Lower leg skin (tissue), 3 donors: Measurements from ENCODE around the gene LRP10.

Experiments
- POLR2A ChIP-seq, 2 donors: fragments of 450-650 bp; IDR thresholded peaks; one replicate each; pipeline ENCODE4 v1.6.1; 2016 to 2017; ENCODE audit warnings: antibody characterized with exemption in 2 of 2, mild to moderate bottlenecking in 1 of 2, moderate library complexity in 1 of 2
- TF ChIP-seq, protein P1 (sequence below), 3 donors: fragments of 450-650 bp; IDR thresholded peaks; one replicate each; pipeline ENCODE4 v1.5.1; 2016; ENCODE audit warnings: antibody characterized with exemption in 3 of 3, mild to moderate bottlenecking in 3 of 3, moderate library complexity in 2 of 3

- TF ChIP-seq, protein P1, sequence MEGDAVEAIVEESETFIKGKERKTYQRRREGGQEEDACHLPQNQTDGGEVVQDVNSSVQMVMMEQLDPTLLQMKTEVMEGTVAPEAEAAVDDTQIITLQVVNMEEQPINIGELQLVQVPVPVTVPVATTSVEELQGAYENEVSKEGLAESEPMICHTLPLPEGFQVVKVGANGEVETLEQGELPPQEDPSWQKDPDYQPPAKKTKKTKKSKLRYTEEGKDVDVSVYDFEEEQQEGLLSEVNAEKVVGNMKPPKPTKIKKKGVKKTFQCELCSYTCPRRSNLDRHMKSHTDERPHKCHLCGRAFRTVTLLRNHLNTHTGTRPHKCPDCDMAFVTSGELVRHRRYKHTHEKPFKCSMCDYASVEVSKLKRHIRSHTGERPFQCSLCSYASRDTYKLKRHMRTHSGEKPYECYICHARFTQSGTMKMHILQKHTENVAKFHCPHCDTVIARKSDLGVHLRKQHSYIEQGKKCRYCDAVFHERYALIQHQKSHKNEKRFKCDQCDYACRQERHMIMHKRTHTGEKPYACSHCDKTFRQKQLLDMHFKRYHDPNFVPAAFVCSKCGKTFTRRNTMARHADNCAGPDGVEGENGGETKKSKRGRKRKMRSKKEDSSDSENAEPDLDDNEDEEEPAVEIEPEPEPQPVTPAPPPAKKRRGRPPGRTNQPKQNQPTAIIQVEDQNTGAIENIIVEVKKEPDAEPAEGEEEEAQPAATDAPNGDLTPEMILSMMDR (IDR thresholded peaks at IDR 0.05) = no peak
- no peak for TF ChIP-seq POLR2A (IDR thresholded peaks at IDR 0.05)
These were observed 25.8 kb downstream of the LRP10 start for GRCh38 chr14:22897357-22897756.
